Colon (tissue), 2 donors: ENCODE results near the gene DUSP10.

Source experiments
- FAIRE-seq: peaks from 2 replicates; lab custom pipeline; 2012; peaks lifted over from hg19 to GRCh38; lab: Jason Lieb, UNC
- donor health status: control.
- donor health status: control.

Gene DUSP10

DNA sequence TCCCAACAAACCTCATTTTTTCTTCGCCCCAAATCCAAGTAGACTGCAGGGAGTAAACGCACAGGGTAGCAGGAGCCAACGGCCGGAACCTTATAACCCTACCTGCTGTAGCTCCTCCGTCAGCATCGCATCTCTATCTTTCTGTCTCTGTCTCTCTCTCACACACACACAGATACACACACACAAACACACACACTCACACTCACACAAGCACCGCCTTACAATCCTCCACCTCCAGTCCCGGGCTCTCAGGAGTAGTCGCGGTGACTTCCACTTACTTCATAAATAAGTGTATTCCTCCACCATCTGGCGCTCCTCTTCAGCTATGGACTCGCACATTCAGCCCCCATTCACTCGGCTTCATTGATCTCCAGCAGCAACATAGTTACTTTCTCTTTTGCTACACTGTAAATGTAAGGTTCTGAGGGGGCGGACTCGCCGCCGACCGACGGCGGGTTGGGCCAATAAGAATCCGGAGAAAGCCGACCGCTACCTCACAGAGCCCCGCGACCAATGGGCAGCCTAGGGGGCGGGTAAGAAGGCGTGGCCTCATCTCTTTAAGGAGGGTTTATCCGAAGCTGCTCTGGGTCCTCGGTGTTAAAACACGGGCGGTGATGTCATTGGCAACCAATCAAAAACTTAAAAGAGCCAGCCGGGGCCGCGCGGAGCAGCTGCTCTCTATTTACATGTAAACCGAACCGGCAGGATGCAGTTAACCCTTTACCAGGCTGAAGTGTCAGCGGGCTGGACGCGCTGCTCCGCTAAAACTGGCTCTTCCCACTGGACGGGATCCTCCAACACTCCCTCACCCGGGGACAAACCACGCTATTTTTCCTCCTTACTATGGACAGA is at the start of gene DUSP10:
TSS of gene DUSP10 (minus strand) at position 387 of the 852 bp plus-strand sequence. CDS start 2,345 bp downstream, outside the sequence.
- FAIRE-seq = peak; percentile 58

DNA sequence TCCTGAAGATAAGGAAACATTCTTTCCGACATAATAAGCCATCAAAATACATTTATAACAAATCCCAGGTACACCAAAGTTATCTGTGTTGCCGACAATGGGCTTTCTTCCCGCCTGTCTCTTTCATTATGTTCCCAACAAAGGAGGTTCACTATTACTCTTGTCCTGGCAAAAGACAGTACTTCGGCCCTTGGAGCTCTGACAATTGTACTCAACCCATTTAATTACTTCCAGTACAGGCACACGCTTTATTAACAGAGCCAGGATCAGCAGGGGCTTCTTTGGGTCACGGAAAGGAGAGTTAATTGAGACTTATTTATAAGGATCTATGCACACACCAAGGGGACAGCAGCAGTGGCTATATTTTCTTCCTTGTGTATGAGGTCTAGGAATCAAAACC is 46.6 kb upstream of the DUSP10 start:
- no peak for FAIRE-seq

DNA sequence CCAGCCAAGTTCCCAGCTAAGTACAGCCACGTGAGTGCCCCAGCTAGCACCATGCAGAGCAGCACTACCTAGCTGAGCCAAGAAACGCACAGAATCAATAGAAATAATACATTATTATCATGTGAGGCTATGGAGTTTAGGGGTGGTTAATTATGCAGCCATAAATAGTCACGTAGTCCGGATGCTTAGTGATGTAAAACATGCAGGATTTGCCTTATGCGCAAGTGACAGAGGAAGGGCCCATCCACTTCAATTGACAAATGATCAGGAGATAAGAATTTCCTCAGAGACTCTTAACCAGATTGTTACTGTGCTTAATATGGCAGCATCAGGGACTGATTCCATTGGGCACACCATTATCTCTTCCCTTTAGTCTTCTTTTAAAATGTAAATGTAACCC is 44.8 kb upstream of the DUSP10 start:
- FAIRE-seq = no peak

DNA sequence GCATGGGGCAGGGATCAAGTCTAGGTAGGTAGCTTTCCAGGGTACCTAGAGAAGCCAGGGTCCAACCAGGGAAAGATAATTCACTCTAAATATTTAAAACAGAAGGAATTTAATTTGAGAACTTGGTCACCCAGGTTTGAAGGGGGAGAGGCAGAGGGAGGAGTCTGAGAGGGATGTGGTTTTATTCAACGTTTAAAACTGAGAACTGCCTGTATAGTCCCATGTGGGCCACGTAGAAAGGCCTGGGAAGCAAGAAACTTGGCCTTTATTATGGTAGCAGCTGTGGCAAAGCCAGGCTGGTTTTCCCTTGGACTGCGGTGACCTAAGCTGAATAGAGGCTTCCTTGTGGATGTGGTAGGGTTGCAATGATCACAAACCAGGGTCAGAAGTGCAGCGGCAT is 42.0 kb upstream of the DUSP10 start:
- no peak for FAIRE-seq

DNA sequence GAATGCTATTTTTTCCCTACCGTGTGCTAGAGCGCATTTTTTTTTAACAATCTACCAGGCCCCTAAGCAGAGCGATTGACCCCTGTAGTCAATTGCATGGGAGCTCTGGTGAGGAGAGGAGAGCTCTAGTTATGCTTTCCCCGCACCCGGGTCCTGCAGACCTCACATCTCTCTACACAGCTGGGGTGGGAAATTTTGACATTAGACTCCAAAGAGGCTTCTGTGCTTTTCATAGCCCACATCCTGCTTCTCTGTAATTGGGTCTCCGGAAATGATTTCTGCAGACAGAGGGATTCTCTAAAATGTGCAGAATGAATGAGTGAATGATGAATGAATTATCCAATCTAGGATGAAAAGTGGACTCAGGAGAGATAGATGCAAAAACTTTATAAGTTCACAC is 41.5 kb upstream of the DUSP10 start:
- FAIRE-seq = no peak

DNA sequence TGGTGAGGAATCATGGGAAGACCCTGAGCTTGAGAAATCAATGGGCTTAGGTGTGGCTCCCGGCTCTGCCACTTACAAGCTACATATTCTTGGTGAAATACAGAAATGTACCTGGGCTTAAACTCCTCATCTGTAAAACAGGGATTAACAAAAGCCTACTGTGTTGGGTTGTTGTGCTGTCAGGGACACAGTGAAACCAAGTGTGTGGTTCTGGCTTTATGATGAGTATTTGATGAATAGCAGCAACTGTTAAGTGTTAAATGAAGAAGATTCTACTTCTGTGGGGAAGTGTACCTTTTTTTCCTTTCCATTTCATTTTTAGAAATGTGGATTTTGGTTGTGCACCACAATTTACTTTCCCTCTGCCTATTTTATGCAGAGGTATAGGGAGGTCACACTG is 41.1 kb upstream of the DUSP10 start:
- no peak for FAIRE-seq

DNA sequence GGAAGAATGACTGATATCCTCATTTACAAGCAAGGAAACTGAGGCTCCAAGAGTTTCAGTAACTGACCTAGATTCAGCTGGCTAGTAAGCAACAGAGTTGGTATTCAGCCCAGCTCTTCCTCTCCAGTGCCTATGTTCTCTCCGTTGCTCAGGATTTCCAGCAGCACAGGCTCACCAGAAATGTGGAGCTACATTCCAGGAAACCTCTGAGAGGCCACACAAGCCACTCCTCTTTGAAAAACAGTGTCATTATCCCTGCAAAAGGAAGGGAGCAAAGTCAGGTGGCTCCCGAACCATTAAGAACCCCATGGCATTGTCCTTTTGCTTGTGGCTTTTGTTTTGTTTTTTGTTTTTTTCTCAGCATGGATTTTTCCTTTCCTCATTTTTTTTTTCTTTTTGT is 40.6 kb upstream of the DUSP10 start:
- FAIRE-seq = no peak

DNA sequence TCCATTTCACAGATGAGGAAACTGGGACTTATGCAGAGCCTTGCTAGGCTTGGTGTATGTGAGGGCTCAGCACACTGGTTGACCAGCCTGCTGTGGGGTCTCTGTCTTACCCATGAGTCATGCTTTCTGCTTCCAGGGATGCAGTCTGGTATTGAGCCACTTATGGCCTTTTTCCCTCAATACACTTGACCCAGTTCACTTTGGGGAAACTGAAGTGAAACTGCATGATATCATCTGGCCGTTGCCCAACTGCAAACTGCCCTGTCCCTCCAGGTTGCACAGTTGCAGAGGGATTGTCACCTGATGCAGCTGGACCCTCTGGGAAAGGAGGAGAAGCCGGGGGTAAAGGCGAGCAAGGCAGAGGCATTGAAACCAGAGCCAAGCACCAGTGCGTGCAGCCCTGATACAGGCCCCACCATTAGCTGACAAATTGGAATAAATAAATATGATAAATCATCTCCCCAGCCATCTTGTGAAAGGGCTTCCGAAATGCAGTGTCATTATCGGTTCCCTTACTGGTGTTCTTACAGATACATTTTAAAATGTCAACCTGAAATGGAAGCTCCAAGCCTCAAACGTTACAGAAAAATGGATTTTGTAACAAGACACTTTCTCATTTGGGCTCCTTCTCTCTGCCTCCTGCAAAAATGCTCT is 39.3 kb upstream of the DUSP10 start:
- no peak for FAIRE-seq

DNA sequence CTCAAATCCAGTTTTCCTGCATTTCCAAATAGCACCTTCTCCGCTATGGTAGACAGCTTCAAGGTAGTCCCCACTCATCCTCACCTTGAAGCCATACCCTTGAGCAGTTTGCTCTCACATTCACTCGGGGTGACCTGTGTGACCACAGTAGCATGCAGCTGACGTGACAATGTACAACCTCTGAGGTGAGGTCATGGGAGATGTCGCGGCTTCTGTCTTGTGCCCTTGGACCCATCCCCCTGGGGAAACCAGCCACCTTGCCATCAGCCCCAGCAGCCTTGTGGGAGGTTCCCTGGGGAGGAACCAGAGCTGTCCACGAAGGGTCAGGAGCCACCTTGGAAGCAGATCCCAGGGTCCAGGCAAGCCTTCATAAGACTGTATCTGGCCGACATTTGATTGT is 38.3 kb upstream of the DUSP10 start:
- FAIRE-seq = no peak

DNA sequence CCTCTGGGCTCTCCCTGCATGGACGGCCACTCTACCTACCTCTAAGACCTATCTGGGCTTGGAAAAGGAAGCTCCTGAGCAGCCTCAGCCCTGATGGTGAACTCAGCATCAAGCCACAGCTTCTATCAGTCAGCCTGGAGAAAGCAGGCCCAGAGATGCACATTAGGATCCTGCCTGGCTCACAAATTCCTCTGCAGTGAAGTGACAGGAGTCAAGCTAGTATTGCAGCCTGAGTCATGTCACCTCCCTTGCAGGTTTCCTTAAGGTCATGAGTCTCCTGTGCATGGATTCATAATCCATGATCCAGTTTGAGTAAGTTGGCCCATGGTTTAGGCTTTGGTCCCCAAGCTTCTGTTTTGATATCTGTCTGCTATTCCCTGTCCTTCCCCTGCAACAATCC is 37.9 kb upstream of the DUSP10 start:
- no peak for FAIRE-seq

DNA sequence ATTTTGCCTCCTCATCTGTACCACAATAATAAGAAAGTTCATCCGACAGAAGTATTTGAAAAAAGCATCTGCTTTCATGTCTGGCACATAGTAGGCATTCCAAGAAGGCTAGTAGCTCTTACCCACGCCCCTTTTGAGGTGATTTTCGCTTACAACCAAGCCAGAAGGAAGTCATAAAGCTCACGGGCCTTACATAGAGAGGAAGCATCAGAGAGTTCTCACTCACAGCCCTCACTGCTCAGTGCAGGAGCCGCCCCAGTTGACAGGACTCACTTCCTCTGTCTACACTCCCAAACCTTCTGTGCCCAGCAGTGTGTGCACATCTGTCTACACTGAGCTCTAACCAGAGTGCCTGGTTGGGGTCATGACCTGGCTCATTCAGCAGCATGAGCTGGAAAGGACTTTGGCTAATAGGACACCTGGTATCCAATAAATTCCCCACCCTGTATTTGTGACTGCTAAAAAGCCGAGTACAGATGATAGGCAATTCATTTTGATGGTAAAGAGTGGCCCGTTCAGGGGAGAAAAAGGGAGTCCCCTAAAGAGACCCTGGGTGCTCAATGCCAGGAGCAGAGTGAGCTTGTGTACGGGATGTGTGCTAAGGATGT is 36.8 kb upstream of the DUSP10 start:
- FAIRE-seq = no peak

DNA sequence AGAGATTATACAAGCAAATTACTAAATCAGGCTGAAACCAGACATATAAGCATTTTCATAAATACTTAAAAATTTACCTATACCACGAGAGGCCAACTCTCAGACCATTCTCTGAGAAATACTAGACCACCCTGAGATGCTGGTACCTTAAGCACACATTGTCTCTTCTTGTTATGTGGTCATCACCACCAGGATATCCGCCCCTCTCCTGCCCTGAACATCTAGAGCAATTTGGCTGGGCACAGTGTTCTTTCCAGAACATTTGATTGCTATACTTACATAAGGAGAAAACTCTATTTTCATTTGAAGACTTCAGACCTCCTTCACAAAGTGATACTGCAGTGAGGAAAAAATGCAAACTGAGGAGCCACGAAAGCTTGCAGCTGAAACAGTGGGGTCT is 36.2 kb upstream of the DUSP10 start:
- FAIRE-seq = no peak

DNA sequence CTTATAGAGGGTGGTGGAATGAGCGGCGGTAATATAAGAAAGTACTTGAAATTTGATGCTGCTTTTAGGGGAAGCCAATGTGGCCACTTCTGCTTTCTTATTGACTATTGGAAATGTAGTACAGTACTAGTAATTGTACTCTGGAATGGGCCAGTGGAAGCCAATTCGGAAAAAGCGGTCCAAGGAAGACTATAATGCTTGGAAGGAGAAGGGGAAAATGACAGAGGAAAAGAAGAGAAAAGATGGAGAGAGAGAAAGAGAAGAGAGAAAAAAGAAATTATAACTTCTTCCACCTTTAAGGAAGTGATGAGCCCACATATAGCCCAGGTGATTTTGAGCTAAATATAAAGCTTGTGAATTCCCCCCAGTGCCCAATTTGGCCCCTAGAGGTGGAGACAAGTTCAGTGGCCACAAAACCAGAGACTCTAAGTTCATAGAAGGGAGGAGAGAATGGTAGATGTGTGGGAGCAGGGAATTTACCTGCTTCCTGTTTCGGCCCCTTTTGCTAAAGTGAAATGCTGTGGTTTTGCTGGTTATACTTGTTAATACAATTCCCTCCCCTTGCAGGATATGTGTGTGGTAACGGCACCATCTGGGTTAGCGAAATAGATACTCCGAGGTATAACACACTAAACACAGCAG is 35.7 kb upstream of the DUSP10 start:
- FAIRE-seq = no peak

DNA sequence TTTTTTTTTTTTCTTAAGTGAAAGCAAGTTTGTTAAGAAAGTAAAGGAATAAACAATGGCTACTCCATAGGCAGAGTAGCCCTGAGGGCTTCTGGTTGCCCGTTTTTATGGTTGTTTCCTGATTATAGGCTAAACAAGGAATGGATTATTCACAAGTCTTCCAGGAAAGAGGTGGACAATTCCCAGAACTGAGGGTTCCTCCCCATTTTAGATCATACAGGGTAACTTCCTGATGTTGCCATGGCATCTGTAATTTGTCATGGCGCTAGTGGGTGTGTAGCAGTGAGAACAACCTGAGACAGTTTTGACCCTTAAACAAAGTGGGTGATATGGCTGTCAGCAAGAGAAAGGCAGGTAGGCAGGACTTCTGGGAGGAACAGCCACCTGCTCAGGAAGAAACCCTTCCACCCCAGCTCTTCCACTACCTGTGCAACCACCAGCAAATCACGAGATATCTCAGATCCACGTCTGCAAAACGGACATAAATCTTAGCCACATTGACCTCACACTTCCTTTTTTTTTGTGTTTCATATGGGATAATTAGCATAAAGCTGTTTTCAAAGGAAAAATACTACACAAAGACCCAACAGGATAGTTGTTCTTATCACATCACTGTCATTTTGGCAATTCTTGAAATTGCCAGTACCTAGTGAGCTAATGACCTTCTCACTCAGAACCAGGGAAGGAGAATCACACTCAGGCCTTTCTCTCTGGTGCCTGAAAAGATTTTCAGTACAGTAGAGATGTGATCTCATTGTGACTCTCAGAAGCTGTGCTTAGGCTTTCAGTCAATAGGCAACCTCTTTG is 34.8 kb upstream of the DUSP10 start:
- no peak for FAIRE-seq

DNA sequence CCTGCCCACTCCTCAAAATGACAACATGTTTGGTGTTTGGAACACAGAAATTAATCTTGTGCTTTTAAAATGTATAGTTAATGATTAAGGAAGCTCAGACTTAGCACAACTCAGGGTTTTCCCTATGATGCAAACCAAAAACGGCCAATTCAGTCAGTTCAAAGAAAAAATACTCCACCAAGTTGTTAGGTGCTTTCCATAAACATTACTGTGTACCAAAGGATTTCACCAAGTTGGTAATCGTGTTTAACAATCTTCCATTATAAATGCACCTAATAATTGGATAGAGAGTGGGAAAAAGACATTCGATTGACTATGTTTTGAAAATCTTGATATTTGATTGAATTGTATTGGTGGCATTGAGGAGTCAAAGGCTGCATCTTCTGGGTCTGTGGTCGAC is 33.3 kb upstream of the DUSP10 start:
- FAIRE-seq = no peak

DNA sequence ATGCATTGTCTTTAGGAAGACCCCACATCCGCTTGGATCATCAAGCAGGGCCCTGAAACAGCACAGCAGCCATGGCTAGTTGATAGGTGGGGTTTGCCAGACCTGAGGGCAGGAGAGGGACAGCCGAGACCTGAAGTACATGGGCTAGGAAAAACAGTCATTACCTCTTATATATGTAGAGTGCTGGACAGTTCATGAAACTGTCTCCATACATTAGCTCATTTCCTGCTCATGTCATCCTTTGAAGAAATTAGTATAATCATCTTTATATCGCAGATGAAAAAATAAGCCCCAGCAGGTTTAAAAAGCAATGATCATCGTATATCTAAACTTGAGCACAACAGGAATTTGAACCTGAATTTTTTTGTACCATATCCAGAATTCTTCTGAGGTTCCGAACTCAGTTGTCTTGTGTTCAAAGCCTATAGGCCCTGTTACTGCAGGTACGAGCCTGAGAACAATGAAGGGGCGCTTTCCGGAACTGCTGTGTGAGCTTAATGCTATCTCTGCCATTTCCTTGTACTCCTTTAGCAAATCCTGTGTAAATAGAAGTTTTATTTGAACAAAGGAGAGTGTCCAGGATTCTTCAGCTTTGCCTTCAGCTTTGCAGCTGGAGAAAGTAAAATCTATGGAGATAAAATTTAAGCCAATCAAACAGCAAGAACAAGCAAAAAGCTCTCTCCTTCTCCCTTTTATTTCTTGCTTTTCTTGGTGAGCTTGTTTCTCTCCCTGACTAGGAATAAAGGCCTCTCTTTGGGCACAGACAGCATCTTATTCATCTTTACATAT is 32.4 kb upstream of the DUSP10 start:
- FAIRE-seq = no peak

DNA sequence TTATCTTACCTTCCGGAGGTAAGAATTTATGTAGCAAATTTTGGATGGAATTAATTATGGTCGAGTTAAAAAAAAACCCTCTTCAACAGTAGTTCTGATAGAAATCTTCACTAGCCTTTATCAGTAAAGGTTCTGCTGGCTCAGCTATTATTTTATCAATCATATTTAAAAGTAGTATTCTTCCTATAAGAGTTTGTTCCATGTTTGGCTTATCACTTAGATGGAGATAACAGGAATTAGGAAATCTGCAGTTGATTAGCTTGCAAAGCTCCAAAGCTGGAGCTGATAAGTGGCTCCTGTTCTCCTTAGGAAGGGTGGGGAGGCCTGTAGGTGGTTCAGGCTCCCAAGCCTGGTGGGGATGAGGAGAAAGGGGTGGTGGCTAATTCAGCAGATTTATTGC is 31.5 kb upstream of the DUSP10 start:
- no peak for FAIRE-seq

DNA sequence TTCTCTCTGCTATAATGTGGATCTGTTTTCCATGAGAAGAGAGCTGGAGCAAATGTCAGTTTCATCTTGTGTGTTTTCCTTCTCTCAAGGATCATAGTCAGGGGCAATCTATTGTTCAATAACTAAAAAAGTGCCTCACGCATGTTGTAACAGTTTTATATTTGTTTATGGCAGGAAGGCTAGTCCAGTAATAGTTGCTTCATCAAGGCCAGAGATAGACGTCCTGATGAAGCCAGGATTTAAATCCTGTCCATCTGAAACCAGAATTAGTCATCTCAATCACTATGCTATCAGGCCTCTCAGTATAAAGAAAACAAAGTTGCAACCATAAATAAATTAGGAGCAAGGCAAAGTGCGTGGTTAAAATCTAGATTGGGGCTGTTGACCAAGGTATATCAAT is 30.2 kb upstream of the DUSP10 start:
- FAIRE-seq = no peak

DNA sequence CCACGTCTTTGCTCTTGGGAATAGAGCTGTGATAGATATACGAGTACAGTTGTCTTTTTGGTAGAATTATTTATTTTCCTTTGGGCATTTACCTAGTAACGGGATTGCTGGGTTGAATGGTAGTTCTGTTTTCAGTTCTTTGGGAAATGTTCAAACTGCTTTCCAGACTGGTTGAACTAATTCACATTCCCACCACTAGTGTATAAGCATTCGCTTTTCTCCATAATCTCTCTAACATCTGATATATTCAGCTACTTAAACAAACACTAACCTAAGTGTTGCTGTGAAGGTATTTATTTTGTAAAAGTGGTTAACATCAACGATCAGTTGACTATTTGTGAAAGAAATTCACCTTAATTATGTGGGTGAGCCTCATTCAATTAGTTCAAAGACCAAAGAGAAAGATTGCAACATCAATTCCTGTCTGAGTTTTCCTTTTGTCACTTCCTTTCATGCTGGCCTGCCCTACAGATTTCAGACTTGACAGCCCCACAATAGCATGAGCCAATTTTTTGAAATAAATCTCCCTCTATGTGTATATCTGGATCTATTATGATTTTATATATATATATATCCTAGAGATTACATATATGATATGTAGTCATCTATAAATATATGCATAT is 26.7 kb upstream of the DUSP10 start:
- FAIRE-seq = no peak

DNA sequence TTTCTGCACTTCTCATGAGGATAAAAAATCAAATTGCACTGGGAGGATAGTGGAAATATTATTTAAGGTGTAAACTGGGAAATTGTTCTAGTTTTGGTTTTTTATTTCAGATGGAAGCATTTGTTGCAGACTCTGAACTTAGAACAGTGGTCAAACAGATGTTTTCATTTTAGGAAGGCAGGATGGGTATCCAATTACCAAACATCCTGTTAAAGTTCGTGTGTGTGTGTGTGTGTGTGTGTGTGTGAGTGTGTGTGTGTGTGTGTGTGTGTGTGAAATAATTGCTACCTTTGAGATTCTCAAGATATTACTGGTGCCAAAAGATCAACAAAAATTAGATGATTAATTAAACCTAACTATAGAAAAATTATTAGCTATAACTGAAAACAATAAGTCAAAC is 24.3 kb upstream of the DUSP10 start:
- no peak for FAIRE-seq

DNA sequence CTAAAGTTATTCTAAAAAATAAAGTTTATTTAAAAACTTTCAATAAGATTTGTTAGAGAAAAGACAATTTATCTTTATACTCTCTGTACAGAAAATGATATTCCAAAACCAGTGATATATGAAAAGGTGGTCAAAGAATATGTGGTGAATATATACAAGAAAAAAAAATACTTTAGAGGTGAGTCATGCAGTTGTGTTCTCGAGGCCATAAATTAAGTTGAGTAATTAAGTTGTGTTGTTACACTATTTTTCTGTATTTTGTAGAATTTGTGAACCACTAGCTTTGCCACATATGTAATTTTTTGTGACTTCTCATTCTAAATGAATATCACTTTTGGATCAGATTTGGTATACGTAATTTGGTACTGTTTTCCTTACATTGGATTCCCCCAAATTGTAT is 23.6 kb upstream of the DUSP10 start:
- FAIRE-seq = peak; percentile 47
